HepG2 (cell line): Measurements from ENCODE around the gene NPEPL1. TPM values are rescaled to one million over a fixed set of nuclear protein-coding genes. Genes with fewer than 3 reads are reported as not detected.

ENCODE experiments used
- ATAC-seq: fragments of 200-7000 bp; cut with Tn5 transposase; 3 replicates; pipeline ENCODE4 v1.9.1; 2020; ENCODE audit warnings: mild to moderate bottlenecking, moderate library complexity
- BruUV-seq: library from RNA; stranded (reverse); fragments of 400-500 nt; replicated peaks from 2 replicates; lab custom pipeline; 2021; lab: Mats Ljungman, UMichigan
- CTCF ChIA-PET: fragments of 300-600 bp; formaldehyde crosslinking; extraction: SDS; loops from one replicate; lab custom pipeline; 2021; ENCODE audit warnings: low total read pairs, inconsistent platforms, low intra/inter-chr PET ratio; lab: Yijun Ruan, JAX
- POLR2A ChIA-PET: fragments of 350-600 bp; sonication (Branson Sonifier 250); formaldehyde crosslinking; loops from one replicate; lab custom pipeline; 2020; ENCODE audit warnings: antibody characterized with exemption, inconsistent platforms; lab: Yijun Ruan, JAX
- DNase-seq: peaks from one replicate; pipeline ENCODE4 v3.0.0-alpha.2; 2015; ENCODE audit warnings: low spot score
- FAIRE-seq: peaks from 3 replicates; lab custom pipeline; 2011; peaks lifted over from hg19 to GRCh38; lab: Jason Lieb, UNC
- H2AFZ ChIP-seq: one replicate; pipeline ENCODE4 v1.6.1; 2011; ENCODE audit warnings: low read length, inconsistent platforms
- H3K27ac ChIP-seq: fragments of 300-600 bp; 3 replicates; pipeline ENCODE4 v1.8.0; 2011; ENCODE audit warnings: mixed run types, mild to moderate bottlenecking, mixed read lengths, low read length, inconsistent platforms; ENCODE audit not compliant: insufficient read depth; ENCODE audit errors: extremely low read length
- H3K27me3 ChIP-seq, 2 experiments: fragments of 200-600 bp in 1 of 2; 2 replicates in 1 of 2; 3 replicates in 1 of 2; pipeline versions ENCODE4 v1.6.0 to v1.8.0; 2011; ENCODE audit warnings: low read length in 2 of 2, mild to moderate bottlenecking in 2 of 2, moderate library complexity in 2 of 2, inconsistent platforms in 1 of 2; ENCODE audit not compliant: insufficient read depth in 2 of 2, control insufficient read depth in 1 of 2
- H3K36me3 ChIP-seq, 2 experiments: fragments of 200-600 bp in 1 of 2; replicated peaks in 1 of 2; 2 replicates in 1 of 2; 3 replicates in 1 of 2; pipeline versions ENCODE4 v1.5.1 to v1.8.0; 2011; ENCODE audit warnings: low read length in 2 of 2, inconsistent platforms in 1 of 2; ENCODE audit not compliant: insufficient read depth in 2 of 2, control insufficient read depth in 1 of 2
- H3K4me1 ChIP-seq: 2 replicates; pipeline ENCODE4 v1.5.1; 2012; ENCODE audit warnings: low read length, inconsistent platforms; ENCODE audit not compliant: insufficient read depth
- H3K4me2 ChIP-seq: 2 replicates; pipeline ENCODE4 v1.6.0; 2011; ENCODE audit warnings: low read depth, low read length, inconsistent platforms
- H3K4me3 ChIP-seq, 3 experiments: fragments of 200-600 bp in 1 of 3; sonication (generic), shearing (Covaris generic) in 1 of 3; replicated peaks in 1 of 3; 2 replicates each; pipeline ENCODE4 v1.5.1; 2011 to 2016; ENCODE audit warnings: low read length in 3 of 3, inconsistent platforms in 2 of 3, low read depth in 2 of 3, mild to moderate bottlenecking in 2 of 3, control low read depth in 1 of 3, mixed read lengths in 1 of 3; ENCODE audit not compliant: insufficient read depth in 1 of 3
- H3K79me2 ChIP-seq: one replicate; pipeline ENCODE4 v1.6.1; 2011; ENCODE audit warnings: low read length, inconsistent platforms; ENCODE audit not compliant: insufficient read depth
- H3K9ac ChIP-seq: 2 replicates; pipeline ENCODE4 v1.6.0; 2011; ENCODE audit warnings: mild to moderate bottlenecking, low read depth, low read length, inconsistent platforms; ENCODE audit not compliant: insufficient read depth
- H3K9me3 ChIP-seq: 2 replicates; pipeline ENCODE4 v1.5.1; 2012; ENCODE audit warnings: mild to moderate bottlenecking, low read length
- H4K20me1 ChIP-seq: 2 replicates; pipeline ENCODE4 v1.6.0; 2011; ENCODE audit warnings: inconsistent platforms, mild to moderate bottlenecking, low read length, moderate library complexity; ENCODE audit not compliant: insufficient read depth
- ATF3 ChIP-seq: sonication (generic); formaldehyde crosslinking; IDR thresholded peaks from 2 replicates; pipeline ENCODE4 v1.4.0; 2020; ENCODE audit warnings: missing genetic modification reagents
- FOXJ3 ChIP-seq: sonication (generic); formaldehyde crosslinking; IDR thresholded peaks from 2 replicates; pipeline ENCODE4 v1.4.0; 2020; ENCODE audit warnings: missing genetic modification reagents, mild to moderate bottlenecking, borderline replicate concordance
- FOXP4 ChIP-seq: sonication (generic); formaldehyde crosslinking; IDR thresholded peaks from 2 replicates; pipeline ENCODE4 v1.4.0; 2020; ENCODE audit warnings: missing genetic modification reagents
- GZF1 ChIP-seq: sonication (generic); formaldehyde crosslinking; IDR thresholded peaks from 2 replicates; pipeline ENCODE4 v1.5.1; 2020; ENCODE audit warnings: mild to moderate bottlenecking, missing genetic modification reagents
- HIVEP1 ChIP-seq: sonication (generic); formaldehyde crosslinking; IDR thresholded peaks from 2 replicates; pipeline ENCODE4 v1.4.0; 2020; ENCODE audit warnings: mild to moderate bottlenecking, missing genetic modification reagents
- KDM6A ChIP-seq: IDR thresholded peaks from 2 replicates; pipeline ENCODE4 v1.6.1; 2016; ENCODE audit warnings: low read depth
- RBAK ChIP-seq: sonication (generic); formaldehyde crosslinking; IDR thresholded peaks from 2 replicates; pipeline ENCODE4 v1.5.1; 2020; ENCODE audit warnings: mild to moderate bottlenecking, missing genetic modification reagents
- TBL1XR1 ChIP-seq: fragments of 150-350 bp; IDR thresholded peaks from 2 replicates; pipeline ENCODE4 v1.6.1; 2014; ENCODE audit warnings: borderline replicate concordance, low read length; ENCODE audit not compliant: partially characterized antibody
- TP53 ChIP-seq: sonication (generic); formaldehyde crosslinking; conservative IDR thresholded peaks from 2 replicates; pipeline ENCODE4 v1.4.0; 2020; ENCODE audit warnings: missing genetic modification reagents
- ZNF431 ChIP-seq: sonication (generic); formaldehyde crosslinking; IDR thresholded peaks from 2 replicates; pipeline ENCODE4 v1.9.0; 2022; ENCODE audit warnings: missing genetic modification reagents, low read depth, mild to moderate bottlenecking, borderline replicate concordance
- ZNF777 ChIP-seq: sonication (generic); formaldehyde crosslinking; IDR thresholded peaks from 2 replicates; pipeline ENCODE4 v1.4.0; 2020; ENCODE audit warnings: missing genetic modification reagents
- ZNF879 ChIP-seq: sonication (generic); formaldehyde crosslinking; IDR thresholded peaks from 2 replicates; pipeline ENCODE4 v1.8.1; 2023; ENCODE audit warnings: missing genetic modification reagents
- WGBS: methylation state at CpG from one replicate; pipeline ENCODE4 v1.1.6; 2017; ENCODE audit warnings: low lambda C conversion rate; 5-methylcytosine and 5-hydroxymethylcytosine counted together
- in situ Hi-C: cut with HindIII; loops from 2 replicates; pipeline ENCODE4 v1.10.0; 2017; ENCODE audit warnings: low pct_unique_long_range_greater_than_20kb; ENCODE audit not compliant: extremely low pct_ligation_motif_present
- intact Hi-C: fragments of 100-400 bp; cut with micrococcal nuclease; formaldehyde crosslinking; loops from one replicate; pipeline ENCODE4 v1.10.0; 2022; ENCODE audit not compliant: unreplicated experiment
- polyA plus RNA-seq, 8 experiments: library from polyadenylated mRNA; depleted of rRNA in 3 of 8; stranded (reverse) in 7 of 8; unstranded in 1 of 8; fragments of >200 nt; fragmentation: Illumina TruSeq in 4 of 8; extraction: Trizol in 4 of 8; gene quantifications; 2 replicates each; pipeline versions ENCODE4 v1.2.1 to v1.2.3, GENCODE V29; 2011 to 2016; ENCODE audit warnings: low read depth in 4 of 8, missing spikeins in 1 of 8, mixed read lengths in 1 of 8; ENCODE audit not compliant: insufficient read depth in 1 of 8
- total RNA-seq, 5 experiments: library from RNA; depleted of rRNA; stranded (reverse); fragments of >200 nt; fragmentation: Illumina TruSeq; extraction: Trizol; gene quantifications; 2 replicates each; pipeline ENCODE4 v1.2.3, GENCODE V29; 2016; ENCODE audit warnings: low read depth in 1 of 5
- TF ChIP-seq, protein P1 (sequence below), 2 experiments: fragments of 450-650 bp in 1 of 2; sonication (generic) in 1 of 2; formaldehyde crosslinking in 1 of 2; IDR thresholded peaks; 2 replicates each; pipeline versions ENCODE4 v1.6.1 to v1.8.0; 2016 to 2022; ENCODE audit warnings: antibody characterized with exemption in 1 of 2, mild to moderate bottlenecking in 1 of 2, missing genetic modification reagents in 1 of 2

The NPEPL1 gene
- total and polyA plus RNA-seq, 2 of the 13 experiments (the other 11 are each of a cell fraction or from before 2014, with no cell fraction given): 4.1 to 7.5 TPM

- no peaks in the 10 kb centered on the region for H4K20me1 ChIP-seq
- peaks cover 0 to 7% of the 10 kb centered on the region in 2 experiments; a peak in 4 of 5 replicates for H3K36me3 ChIP-seq
- no peaks in the 10 kb centered on the region for H3K79me2 ChIP-seq
- ChIA-PET CTCF (no interaction called here), POLR2A (no interaction called here)
- WGBS: 94% methylated on average over 5 of the region's 5 CpGs
- no peaks in the 10 kb centered on the region; a peak in 1 of 5 replicates for H3K27me3 ChIP-seq
- intact Hi-C loops: no loop called here
- H2AFZ ChIP-seq: no peak overlapping the region
- FAIRE-seq (no peak), DNase-seq (no peak), ATAC-seq (peak; percentile 23; the same call in 2 of the 3 replicates)
- no peak overlapping the region for H3K4me3 ChIP-seq
- H3K9me3 ChIP-seq: no peaks in the 10 kb centered on the region
- in situ Hi-C loops: no loop called here
- no peak overlapping the region for H3K4me2 ChIP-seq
- H3K27ac ChIP-seq: no peak overlapping the region
- no peak overlapping the region for H3K9ac ChIP-seq
- BruUV-seq: no TSS peak
- no peaks in the 10 kb centered on the region for H3K4me1 ChIP-seq
- TF ChIP-seq ZNF777 (CRISPR knock-in tag): no peak
- TF ChIP-seq KDM6A (CRISPR knock-in tag): no peak
- TF ChIP-seq GZF1 (CRISPR knock-in tag): no peak
- no peak for TF ChIP-seq ZNF431 (CRISPR knock-in tag)
- TF ChIP-seq FOXJ3 (CRISPR knock-in tag): no peak
- TF ChIP-seq TP53 (CRISPR knock-in tag): no peak
- no peak for TF ChIP-seq TBL1XR1
- no peak for TF ChIP-seq HIVEP1 (CRISPR knock-in tag)
- no peak for TF ChIP-seq ZNF879
- TF ChIP-seq, protein P1, sequence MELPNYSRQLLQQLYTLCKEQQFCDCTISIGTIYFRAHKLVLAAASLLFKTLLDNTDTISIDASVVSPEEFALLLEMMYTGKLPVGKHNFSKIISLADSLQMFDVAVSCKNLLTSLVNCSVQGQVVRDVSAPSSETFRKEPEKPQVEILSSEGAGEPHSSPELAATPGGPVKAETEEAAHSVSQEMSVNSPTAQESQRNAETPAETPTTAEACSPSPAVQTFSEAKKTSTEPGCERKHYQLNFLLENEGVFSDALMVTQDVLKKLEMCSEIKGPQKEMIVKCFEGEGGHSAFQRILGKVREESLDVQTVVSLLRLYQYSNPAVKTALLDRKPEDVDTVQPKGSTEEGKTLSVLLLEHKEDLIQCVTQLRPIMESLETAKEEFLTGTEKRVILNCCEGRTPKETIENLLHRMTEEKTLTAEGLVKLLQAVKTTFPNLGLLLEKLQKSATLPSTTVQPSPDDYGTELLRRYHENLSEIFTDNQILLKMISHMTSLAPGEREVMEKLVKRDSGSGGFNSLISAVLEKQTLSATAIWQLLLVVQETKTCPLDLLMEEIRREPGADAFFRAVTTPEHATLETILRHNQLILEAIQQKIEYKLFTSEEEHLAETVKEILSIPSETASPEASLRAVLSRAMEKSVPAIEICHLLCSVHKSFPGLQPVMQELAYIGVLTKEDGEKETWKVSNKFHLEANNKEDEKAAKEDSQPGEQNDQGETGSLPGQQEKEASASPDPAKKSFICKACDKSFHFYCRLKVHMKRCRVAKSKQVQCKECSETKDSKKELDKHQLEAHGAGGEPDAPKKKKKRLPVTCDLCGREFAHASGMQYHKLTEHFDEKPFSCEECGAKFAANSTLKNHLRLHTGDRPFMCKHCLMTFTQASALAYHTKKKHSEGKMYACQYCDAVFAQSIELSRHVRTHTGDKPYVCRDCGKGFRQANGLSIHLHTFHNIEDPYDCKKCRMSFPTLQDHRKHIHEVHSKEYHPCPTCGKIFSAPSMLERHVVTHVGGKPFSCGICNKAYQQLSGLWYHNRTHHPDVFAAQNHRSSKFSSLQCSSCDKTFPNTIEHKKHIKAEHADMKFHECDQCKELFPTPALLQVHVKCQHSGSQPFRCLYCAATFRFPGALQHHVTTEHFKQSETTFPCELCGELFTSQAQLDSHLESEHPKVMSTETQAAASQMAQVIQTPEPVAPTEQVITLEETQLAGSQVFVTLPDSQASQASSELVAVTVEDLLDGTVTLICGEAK (IDR thresholded peaks at IDR 0.05): no peak
- TF ChIP-seq, protein P1 (CRISPR knock-in tag; IDR thresholded peaks at IDR 0.05): no peak
- no peak for TF ChIP-seq FOXP4 (CRISPR knock-in tag)
- no peak for TF ChIP-seq RBAK (CRISPR knock-in tag)
- TF ChIP-seq ATF3 (CRISPR knock-in tag): no peak
Observed at GRCh38 chr20:58685988-58686387, 6.6 kb upstream of the NPEPL1 start.
